NB4 (cell line): ENCODE data around the gene LIX1.
"Not testable (repeated sequence)": the region's sequence is repeated elsewhere in the genome, so short reads cannot be mapped to it uniquely, and the experiment has no call there.

Experiments
- DNase-seq: peaks from one replicate; pipeline ENCODE4 v3.0.0; 2010; ENCODE audit warnings: low read depth
- H3K4me3 ChIP-seq: one replicate; pipeline ENCODE4 v1.5.1; 2011; ENCODE audit warnings: mild to moderate bottlenecking, low read depth, low read length, moderate library complexity
- MAX ChIP-seq: IDR thresholded peaks from 2 replicates; pipeline ENCODE4 v1.6.1; 2011; ENCODE audit warnings: low read depth, low read length
- MYC ChIP-seq: IDR thresholded peaks from 2 replicates; pipeline ENCODE4 v1.6.1; 2011; ENCODE audit warnings: low read depth, low read length
- POLR2A ChIP-seq: IDR thresholded peaks from 2 replicates; pipeline ENCODE4 v1.6.1; 2011; ENCODE audit warnings: mild to moderate bottlenecking; ENCODE audit not compliant: insufficient read length; ENCODE audit errors: extremely low read depth
- TF ChIP-seq, protein P1 (sequence below): IDR thresholded peaks from one replicate; pipeline ENCODE4 v1.5.1; 2012; ENCODE audit warnings: low read depth, low read length

Gene LIX1

GRCh38 chr5:97085459-97086181, 56.8 kb downstream of the LIX1 start:
- TF ChIP-seq, protein P1, sequence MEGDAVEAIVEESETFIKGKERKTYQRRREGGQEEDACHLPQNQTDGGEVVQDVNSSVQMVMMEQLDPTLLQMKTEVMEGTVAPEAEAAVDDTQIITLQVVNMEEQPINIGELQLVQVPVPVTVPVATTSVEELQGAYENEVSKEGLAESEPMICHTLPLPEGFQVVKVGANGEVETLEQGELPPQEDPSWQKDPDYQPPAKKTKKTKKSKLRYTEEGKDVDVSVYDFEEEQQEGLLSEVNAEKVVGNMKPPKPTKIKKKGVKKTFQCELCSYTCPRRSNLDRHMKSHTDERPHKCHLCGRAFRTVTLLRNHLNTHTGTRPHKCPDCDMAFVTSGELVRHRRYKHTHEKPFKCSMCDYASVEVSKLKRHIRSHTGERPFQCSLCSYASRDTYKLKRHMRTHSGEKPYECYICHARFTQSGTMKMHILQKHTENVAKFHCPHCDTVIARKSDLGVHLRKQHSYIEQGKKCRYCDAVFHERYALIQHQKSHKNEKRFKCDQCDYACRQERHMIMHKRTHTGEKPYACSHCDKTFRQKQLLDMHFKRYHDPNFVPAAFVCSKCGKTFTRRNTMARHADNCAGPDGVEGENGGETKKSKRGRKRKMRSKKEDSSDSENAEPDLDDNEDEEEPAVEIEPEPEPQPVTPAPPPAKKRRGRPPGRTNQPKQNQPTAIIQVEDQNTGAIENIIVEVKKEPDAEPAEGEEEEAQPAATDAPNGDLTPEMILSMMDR: no peak
- no peak for TF ChIP-seq POLR2A
- no peak for TF ChIP-seq MAX
- TF ChIP-seq MYC: no peak
- no peak for DNase-seq
- H3K4me3 ChIP-seq: no peak overlapping the region

DNA sequence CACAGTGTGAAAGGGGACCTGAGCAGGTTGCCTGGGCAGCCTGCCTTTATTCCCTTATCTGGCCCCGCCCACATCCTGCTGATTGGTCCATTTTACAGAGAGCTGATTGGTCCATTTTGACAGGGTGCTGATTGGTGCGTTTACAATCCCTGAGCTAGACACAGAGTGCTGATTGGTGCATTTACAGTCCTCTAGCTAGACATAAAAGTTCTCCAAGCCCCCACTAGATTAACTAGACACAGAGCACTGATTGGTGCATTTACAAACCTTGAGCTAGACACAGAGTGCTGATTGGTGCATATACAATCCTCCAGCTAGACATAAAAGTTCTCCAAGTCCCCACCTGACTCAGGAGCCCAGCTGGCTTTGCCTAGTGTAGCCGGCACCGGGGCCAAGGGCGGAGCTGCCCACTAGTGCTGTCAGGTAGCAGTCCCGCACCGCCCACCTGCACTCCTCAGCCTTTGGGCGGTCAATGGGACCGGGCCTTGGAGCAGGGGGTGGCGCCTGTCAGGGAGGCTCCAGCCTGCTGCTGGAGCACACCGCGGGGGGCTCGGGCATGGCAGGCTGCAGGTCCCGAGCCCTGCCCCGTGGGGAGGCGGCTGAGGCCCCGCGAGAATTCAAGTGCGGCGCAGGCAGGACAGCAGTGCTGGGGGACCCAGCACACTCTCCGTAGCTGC, 57.5 kb downstream of the LIX1 start:
- H3K4me3 ChIP-seq, DNase-seq: not testable (repeated sequence)

DNA sequence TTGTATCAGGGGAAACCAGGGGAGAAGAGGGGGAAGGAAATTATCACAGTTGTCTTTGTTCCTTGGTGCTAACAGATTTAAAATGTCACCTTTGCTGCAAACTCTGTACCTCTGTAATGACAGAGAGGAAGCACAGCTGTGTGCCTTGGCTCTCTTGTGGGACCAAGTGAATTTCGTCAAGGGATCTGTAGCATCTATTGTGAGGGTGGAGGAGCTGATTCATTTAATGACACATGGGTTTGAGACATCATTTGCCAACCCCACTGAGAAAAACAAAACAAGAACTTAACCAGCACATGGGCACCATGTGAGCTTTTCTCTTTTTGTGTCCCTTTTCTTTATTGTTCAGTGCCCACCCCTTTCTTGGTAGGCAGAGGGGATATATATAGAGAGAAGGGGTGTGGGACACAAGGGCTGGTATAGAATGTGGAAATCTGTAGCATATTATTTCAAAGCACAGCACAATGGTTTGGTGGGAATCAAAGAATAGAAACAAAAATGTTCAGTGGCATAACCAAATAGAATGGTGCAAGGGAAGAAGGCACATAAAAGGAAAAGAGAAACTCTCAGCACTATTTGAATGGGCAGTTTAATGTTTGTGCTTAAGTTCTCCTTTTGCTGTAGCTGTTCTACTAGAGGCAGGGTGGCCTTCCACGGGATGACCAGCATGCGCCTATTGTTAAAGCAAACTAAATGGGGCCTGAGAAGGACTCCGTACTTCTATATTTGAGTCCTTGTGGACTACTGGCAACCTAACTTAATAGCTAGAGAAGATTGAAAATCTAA, 63.3 kb downstream of the LIX1 start:
- TF ChIP-seq MAX (peak; percentile 67; the same call in 1 of the 2 replicates), POLR2A (no peak), MYC (peak; percentile 40; the same call in 1 of the 2 replicates)
- TF ChIP-seq, protein P1: no peak
- H3K4me3 ChIP-seq: no peak overlapping the region
- peak; percentile 57 for DNase-seq

DNA sequence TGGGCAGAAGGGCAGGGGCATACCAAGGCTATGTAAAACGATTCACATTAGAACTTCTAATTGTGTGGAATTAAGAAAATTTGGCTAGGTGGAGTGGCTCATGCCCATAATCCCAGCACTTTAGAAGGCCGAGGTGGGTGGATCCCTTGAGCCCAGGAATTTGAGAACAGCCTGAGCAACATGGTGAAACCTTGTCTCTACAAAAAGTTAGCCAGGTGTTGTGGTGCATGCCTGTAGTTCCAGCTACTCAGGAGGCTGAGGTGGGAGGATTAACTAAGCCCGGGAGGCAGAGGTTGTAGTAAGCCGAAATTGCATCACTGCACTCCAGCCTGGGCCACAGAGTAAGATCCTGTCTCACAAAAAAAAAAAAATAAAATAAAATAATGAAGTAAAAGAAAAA, 65.2 kb downstream of the LIX1 start:
- H3K4me3 ChIP-seq: no peak overlapping the region
- no peak for TF ChIP-seq POLR2A
- no peak for TF ChIP-seq MYC
- no peak for TF ChIP-seq MAX
- TF ChIP-seq, protein P1: no peak
- no peak for DNase-seq

GRCh38 chr5:97076098-97076497, 66.3 kb downstream of the LIX1 start:
- TF ChIP-seq MYC (no peak), MAX (no peak), POLR2A (no peak)
- TF ChIP-seq, protein P1: no peak
- no peak for DNase-seq
- no peak overlapping the region for H3K4me3 ChIP-seq

DNA sequence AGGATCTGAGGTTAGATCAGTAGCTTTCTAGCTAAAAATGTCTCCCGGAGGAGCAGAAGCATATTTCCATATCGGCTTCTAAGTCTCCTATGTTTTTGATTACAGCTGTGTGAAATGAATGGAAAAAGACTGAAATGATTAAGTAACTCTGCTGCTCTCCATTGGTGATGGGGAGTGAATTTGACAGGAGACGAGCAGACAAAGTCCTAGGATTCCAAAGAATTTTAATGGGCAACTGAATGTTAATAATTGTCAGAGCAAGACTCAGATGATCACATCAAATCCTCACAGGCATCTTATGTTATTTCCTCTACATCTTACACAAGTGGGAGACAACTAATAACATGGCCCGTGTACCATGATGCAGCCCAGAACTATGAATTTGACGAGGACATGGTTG, 66.8 kb downstream of the LIX1 start:
- DNase-seq: no peak
- no peak overlapping the region for H3K4me3 ChIP-seq
- TF ChIP-seq, protein P1: no peak
